IMR-90 (cell line): ENCODE results near the gene WRAP53. TPM values are rescaled to one million over a fixed set of nuclear protein-coding genes. Genes with fewer than 3 reads are reported as not detected.
A peak's percentile ranks its signal among the peaks of the same experiment; 100 is the strongest.

Experiments
- ATAC-seq: fragments of 200-7000 bp; cut with Tn5 transposase; 2 replicates; pipeline ENCODE4 v1.9.1; 2020; ENCODE audit warnings: low read depth, mild to moderate bottlenecking, moderate library complexity
- BruUV-seq: library from RNA; stranded (reverse); fragments of 400-500 nt; replicated peaks from 2 replicates; lab custom pipeline; 2021; lab: Mats Ljungman, UMichigan
- CTCF ChIA-PET: fragments of 300-600 bp; formaldehyde crosslinking; extraction: SDS; loops from one replicate; lab custom pipeline; 2021; ENCODE audit warnings: antibody characterized with exemption; lab: Yijun Ruan, JAX
- POLR2A ChIA-PET: fragments of 300-600 bp; sonication (Branson Sonifier 250); formaldehyde crosslinking; loops from one replicate; lab custom pipeline; 2022; ENCODE audit warnings: antibody characterized with exemption; ENCODE audit not compliant: unreplicated experiment; lab: Charles Lee
- DNase-seq: peaks from one replicate; pipeline ENCODE4 v3.0.0; 2013
- H2AFZ ChIP-seq: replicated peaks from 2 replicates; pipeline ENCODE3; 2013; ENCODE audit warnings: low read length, mild to moderate bottlenecking; ENCODE audit not compliant: poor library complexity
- H2AK5ac ChIP-seq: 2 replicates; pipeline ENCODE4 v1.6.1; 2013; ENCODE audit warnings: low read depth, low read length, inconsistent platforms
- H2AK9ac ChIP-seq: replicated peaks from 2 replicates; pipeline ENCODE3; 2013; ENCODE audit warnings: mild to moderate bottlenecking, low read depth, low read length, moderate library complexity; ENCODE audit not compliant: poor library complexity
- H2BK120ac ChIP-seq: 2 replicates; pipeline ENCODE4 v1.6.1; 2013; ENCODE audit warnings: low read depth, low read length, inconsistent platforms
- H2BK15ac ChIP-seq: 3 replicates; pipeline ENCODE4 v1.6.1; 2013; ENCODE audit warnings: low read depth, low read length, inconsistent platforms
- H2BK20ac ChIP-seq: 2 replicates; pipeline ENCODE4 v1.6.1; 2013; ENCODE audit warnings: low read depth, mild to moderate bottlenecking, inconsistent platforms, low read length, moderate library complexity
- H2BK5ac ChIP-seq: 2 replicates; pipeline ENCODE4 v1.6.1; 2013; ENCODE audit warnings: mild to moderate bottlenecking, low read depth, low read length, inconsistent platforms; ENCODE audit not compliant: poor library complexity, severe bottlenecking
- H3K14ac ChIP-seq: replicated peaks from 2 replicates; pipeline ENCODE4 v1.6.1; 2013; ENCODE audit warnings: low read depth, low read length, inconsistent platforms
- H3K18ac ChIP-seq: 2 replicates; pipeline ENCODE4 v1.6.1; 2013; ENCODE audit warnings: low read depth, low read length, control low read depth
- H3K23ac ChIP-seq: 2 replicates; pipeline ENCODE4 v1.6.1; 2013; ENCODE audit warnings: low read depth, low read length, inconsistent platforms
- H3K27ac ChIP-seq: 2 replicates; pipeline ENCODE4 v1.5.1; 2013; ENCODE audit warnings: mild to moderate bottlenecking, control low read depth, low read length; ENCODE audit not compliant: insufficient read depth
- H3K27me3 ChIP-seq: 2 replicates; pipeline ENCODE4 v1.6.1; 2013; ENCODE audit warnings: low read length; ENCODE audit not compliant: control insufficient read depth, insufficient read depth
- H3K36me3 ChIP-seq: 2 replicates; pipeline ENCODE4 v1.6.1; 2013; ENCODE audit warnings: low read length, mixed read lengths; ENCODE audit not compliant: control insufficient read depth, insufficient read depth
- H3K4ac ChIP-seq: 2 replicates; pipeline ENCODE4 v1.6.1; 2013; ENCODE audit warnings: low read depth, low read length, inconsistent platforms
- H3K4me1 ChIP-seq: 2 replicates; pipeline ENCODE4 v1.6.1; 2013; ENCODE audit warnings: low read length, mixed read lengths; ENCODE audit not compliant: control insufficient read depth, insufficient read depth
- H3K4me2 ChIP-seq: 2 replicates; pipeline ENCODE4 v1.6.1; 2013; ENCODE audit warnings: low read depth, mild to moderate bottlenecking, control low read depth, low read length, moderate library complexity
- H3K4me3 ChIP-seq: 2 replicates; pipeline ENCODE4 v1.5.1; 2013; ENCODE audit warnings: low read depth, mild to moderate bottlenecking, control low read depth, low read length, moderate library complexity; ENCODE audit not compliant: insufficient read depth
- H3K56ac ChIP-seq: 2 replicates; pipeline ENCODE4 v1.6.1; 2013; ENCODE audit warnings: low read length, inconsistent platforms; ENCODE audit not compliant: insufficient read depth; ENCODE audit errors: extremely low read depth
- H3K79me1 ChIP-seq, 2 experiments: 2 replicates each; pipeline ENCODE4 v1.6.1; 2013; ENCODE audit warnings: low read length in 2 of 2, inconsistent platforms in 1 of 2, low read depth in 1 of 2
- H3K9ac ChIP-seq: 2 replicates; pipeline ENCODE4 v1.6.1; 2013; ENCODE audit warnings: low read depth, low read length, control low read depth
- H3K9me1 ChIP-seq: 2 replicates; pipeline ENCODE4 v1.6.1; 2013; ENCODE audit warnings: low read length, inconsistent platforms; ENCODE audit not compliant: insufficient read depth
- H3K9me3 ChIP-seq: 2 replicates; pipeline ENCODE4 v1.6.1; 2013; ENCODE audit warnings: low read length; ENCODE audit not compliant: control insufficient read depth, insufficient read depth
- H4K20me1 ChIP-seq: 2 replicates; pipeline ENCODE4 v1.6.1; 2013; ENCODE audit warnings: low read length, inconsistent platforms; ENCODE audit not compliant: insufficient read depth
- H4K5ac ChIP-seq: 2 replicates; pipeline ENCODE4 v1.6.1; 2013; ENCODE audit warnings: mild to moderate bottlenecking, low read depth, low read length, control low read depth
- H4K8ac ChIP-seq, 2 experiments: 2 replicates each; pipeline ENCODE4 v1.6.1; 2013; ENCODE audit warnings: low read depth in 2 of 2, low read length in 2 of 2, control low read depth in 1 of 2, inconsistent platforms in 1 of 2
- H4K91ac ChIP-seq: 2 replicates; pipeline ENCODE4 v1.6.1; 2013; ENCODE audit warnings: low read depth, low read length, inconsistent platforms; ENCODE audit not compliant: insufficient read depth
- CEBPB ChIP-seq: IDR thresholded peaks from 2 replicates; pipeline ENCODE4 v1.6.1; 2012; ENCODE audit warnings: low read depth, low read length, improper control_type of control experiment
- MAZ ChIP-seq: IDR thresholded peaks from 2 replicates; pipeline ENCODE4 v1.6.1; 2012; ENCODE audit warnings: low read depth, mild to moderate bottlenecking, low read length, improper control_type of control experiment, moderate library complexity, borderline replicate concordance
- WGBS, 2 experiments: methylation state at CpG; one replicate each; pipeline versions ENCODE4 v1.1.5 to v1.1.7; 2013; ENCODE audit warnings: missing lambda C conversion rate in 2 of 2; ENCODE audit not compliant: insufficient read length in 1 of 2; ENCODE audit errors: extremely low coverage in 2 of 2; 5-methylcytosine and 5-hydroxymethylcytosine counted together
- dilution Hi-C: fragments of 300-500 bp; cut with HindIII; formaldehyde crosslinking; loops from one replicate; pipeline ENCODE4 v1.14.3; 2018; ENCODE audit warnings: low sequenced_read_pairs; ENCODE audit not compliant: unreplicated experiment
- in situ Hi-C: fragments of 300-500 bp; cut with MboI; formaldehyde crosslinking; loops from 3 replicates; pipeline ENCODE4 v1.14.3; 2019; ENCODE audit warnings: low sequenced_read_pairs, inconsistent platforms, mixed read lengths
- intact Hi-C: fragments of 100-400 bp; cut with micrococcal nuclease; formaldehyde crosslinking; loops from 2 replicates; pipeline ENCODE4 v1.10.0; 2022
- polyA plus RNA-seq, 3 experiments: library from polyadenylated mRNA; depleted of rRNA; stranded (reverse); fragments of >200 nt; gene quantifications; 2 replicates each; pipeline ENCODE4 v1.2.3, GENCODE V29; 2012; ENCODE audit warnings: low replicate concordance in 1 of 3
- total RNA-seq: library from RNA; depleted of rRNA; stranded (reverse); fragments of >200 nt; gene quantifications from 2 replicates; pipeline ENCODE4 v1.2.3, GENCODE V29; 2012

Gene WRAP53
- total and polyA plus RNA-seq, 2 of the 4 experiments (the other 2 are of a cell fraction), result 6.6 to 9.5 TPM

DNA sequence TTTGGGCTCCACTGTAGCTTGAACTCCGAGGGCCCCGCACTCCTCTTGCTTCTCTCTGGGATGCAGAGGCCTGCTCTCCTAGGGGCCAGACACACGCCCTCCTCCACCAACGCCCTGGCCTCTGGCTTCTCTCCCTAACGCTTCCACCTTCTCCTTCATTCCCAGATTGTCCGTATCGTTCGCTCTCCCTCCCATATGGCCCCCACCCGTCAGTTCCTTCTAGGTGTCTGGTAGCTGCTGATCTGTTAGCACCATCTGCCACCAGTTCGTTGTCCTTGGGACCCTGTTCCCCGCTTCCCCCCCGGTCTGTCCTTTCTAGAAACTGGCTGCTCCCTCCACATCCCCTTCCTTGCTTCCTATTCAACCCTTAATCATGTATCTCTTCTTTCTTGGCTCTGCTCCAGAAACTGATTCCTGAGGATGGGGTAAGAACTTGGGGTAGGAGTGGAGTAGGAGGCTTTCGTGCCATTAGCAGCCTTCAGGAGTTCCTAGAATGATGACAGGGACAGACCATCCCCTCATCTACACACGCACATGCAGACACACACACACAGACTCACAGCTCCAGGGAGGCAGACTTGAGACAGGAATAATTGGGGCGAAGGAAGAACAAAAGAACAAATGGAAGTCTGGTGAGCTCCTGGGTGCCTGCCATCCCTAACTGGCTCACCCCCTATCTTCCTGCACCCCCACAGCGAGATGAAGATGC, 33.3 kb upstream of the WRAP53 start:
- Histone ChIP-seq H2BK15ac (no peak overlapping the region), H3K79me1 (no peaks in the 10 kb centered on the region), H2AFZ (no peak overlapping the region), H4K8ac (no peak overlapping the region), H4K91ac (no peak overlapping the region), H3K36me3 (no peaks in the 10 kb centered on the region), H3K9me1 (no peaks in the 10 kb centered on the region), H3K27ac (no peak overlapping the region), H3K4ac (no peak overlapping the region), H2BK20ac (no peak overlapping the region), H4K5ac (no peak overlapping the region), H3K27me3 (peaks cover 54% of the 10 kb centered on the region), H3K56ac (no peak overlapping the region), H2AK9ac (no peak overlapping the region), H3K18ac (no peak overlapping the region), H3K4me1 (peaks cover 6% of the 10 kb centered on the region; the same call in 1 of the 2 replicates), H2AK5ac (no peak overlapping the region), H4K20me1 (no peaks in the 10 kb centered on the region; the same call in none of the 2 replicates), H2BK120ac (no peak overlapping the region), H2BK5ac (no peak overlapping the region), H3K4me2 (no peak overlapping the region), H3K9me3 (no peaks in the 10 kb centered on the region; the same call in 1 of the 2 replicates), H3K9ac (no peak overlapping the region), H3K23ac (no peak overlapping the region), H3K4me3 (no peak overlapping the region), H3K14ac (no peak overlapping the region)
- BruUV-seq, result no TSS peak
- 33% methylated on average over 6 of the region's 16 CpGs; no CpG with 5 or more reads in 1 of the 2 experiments for WGBS, 2 experiments
- ChIA-PET POLR2A (interaction anchor here (0.5 kb wide), 1 partner anchor 48 kb away, joined by 4 read pairs; no protein-coding TSS in a partner anchor), CTCF (no interaction called here)
- intact Hi-C loops (no loop called here), in situ Hi-C loops (no loop called here), dilution Hi-C loops (no loop called here)
- DNase-seq, result peak; percentile 44
- ATAC-seq, result peak; percentile 26; the same call in 1 of the 2 replicates
- TF ChIP-seq MAZ, result peak; percentile 93
- TF ChIP-seq CEBPB, result no peak
